BE2C (cell line): ENCODE results near the gene DBH.
A peak's percentile ranks its signal among the peaks of the same experiment; 100 is the strongest.

Source experiments
- DNase-seq: peaks from one replicate; pipeline ENCODE4 v3.0.0-alpha.2; 2020
- H3K27me3 ChIP-seq: fragments of 250-450 bp; sonication (Bioruptor Pico); 2 replicates; pipeline ENCODE4 v1.5.1; 2020; ENCODE audit warnings: mild to moderate bottlenecking
- H3K36me3 ChIP-seq: fragments of 250-450 bp; sonication (Bioruptor Pico); 2 replicates; pipeline ENCODE4 v1.5.1; 2020; ENCODE audit warnings: mild to moderate bottlenecking
- H3K4me1 ChIP-seq: fragments of 250-450 bp; sonication (Bioruptor Pico); 2 replicates; pipeline ENCODE4 v1.5.1; 2020
- H3K4me3 ChIP-seq: 2 replicates; pipeline ENCODE4 v1.5.1; 2011; ENCODE audit warnings: low read depth, low read length
- H3K9me3 ChIP-seq: fragments of 250-450 bp; sonication (Bioruptor Pico); 2 replicates; pipeline ENCODE4 v1.5.1; 2020
- TF ChIP-seq, protein P1 (sequence below): IDR thresholded peaks from 2 replicates; pipeline ENCODE4 v1.5.1; 2012; ENCODE audit warnings: mild to moderate bottlenecking, low read depth, low read length

The DBH gene

DNA sequence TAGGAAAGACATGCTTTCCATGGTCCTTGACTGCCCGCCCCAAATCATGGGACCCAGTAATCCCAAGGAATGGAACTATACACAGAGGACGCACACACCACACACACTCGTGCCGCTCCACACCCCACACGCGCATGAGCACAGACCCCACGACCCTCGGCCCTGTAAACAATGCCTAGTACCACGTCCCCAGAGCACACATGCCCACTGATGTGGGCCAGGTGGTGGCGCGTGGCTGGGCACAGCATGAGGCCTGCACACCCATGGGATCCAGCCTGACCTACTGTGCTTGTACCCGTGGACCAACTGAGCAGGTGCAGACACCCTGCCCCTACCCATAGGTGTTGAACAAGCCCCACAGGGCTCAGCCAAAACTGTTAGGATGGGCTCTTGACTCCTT lies 739 bp downstream of the DBH start:
- Histone ChIP-seq H3K4me3 (peak overlapping the region; percentile 80), H3K36me3 (peaks cover 31% of the 10 kb centered on the region), H3K27me3 (no peaks in the 10 kb centered on the region), H3K4me1 (peaks cover 49% of the 10 kb centered on the region), H3K9me3 (no peaks in the 10 kb centered on the region)
- TF ChIP-seq, protein P1, sequence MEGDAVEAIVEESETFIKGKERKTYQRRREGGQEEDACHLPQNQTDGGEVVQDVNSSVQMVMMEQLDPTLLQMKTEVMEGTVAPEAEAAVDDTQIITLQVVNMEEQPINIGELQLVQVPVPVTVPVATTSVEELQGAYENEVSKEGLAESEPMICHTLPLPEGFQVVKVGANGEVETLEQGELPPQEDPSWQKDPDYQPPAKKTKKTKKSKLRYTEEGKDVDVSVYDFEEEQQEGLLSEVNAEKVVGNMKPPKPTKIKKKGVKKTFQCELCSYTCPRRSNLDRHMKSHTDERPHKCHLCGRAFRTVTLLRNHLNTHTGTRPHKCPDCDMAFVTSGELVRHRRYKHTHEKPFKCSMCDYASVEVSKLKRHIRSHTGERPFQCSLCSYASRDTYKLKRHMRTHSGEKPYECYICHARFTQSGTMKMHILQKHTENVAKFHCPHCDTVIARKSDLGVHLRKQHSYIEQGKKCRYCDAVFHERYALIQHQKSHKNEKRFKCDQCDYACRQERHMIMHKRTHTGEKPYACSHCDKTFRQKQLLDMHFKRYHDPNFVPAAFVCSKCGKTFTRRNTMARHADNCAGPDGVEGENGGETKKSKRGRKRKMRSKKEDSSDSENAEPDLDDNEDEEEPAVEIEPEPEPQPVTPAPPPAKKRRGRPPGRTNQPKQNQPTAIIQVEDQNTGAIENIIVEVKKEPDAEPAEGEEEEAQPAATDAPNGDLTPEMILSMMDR, result no peak
- no peak for DNase-seq

DNA sequence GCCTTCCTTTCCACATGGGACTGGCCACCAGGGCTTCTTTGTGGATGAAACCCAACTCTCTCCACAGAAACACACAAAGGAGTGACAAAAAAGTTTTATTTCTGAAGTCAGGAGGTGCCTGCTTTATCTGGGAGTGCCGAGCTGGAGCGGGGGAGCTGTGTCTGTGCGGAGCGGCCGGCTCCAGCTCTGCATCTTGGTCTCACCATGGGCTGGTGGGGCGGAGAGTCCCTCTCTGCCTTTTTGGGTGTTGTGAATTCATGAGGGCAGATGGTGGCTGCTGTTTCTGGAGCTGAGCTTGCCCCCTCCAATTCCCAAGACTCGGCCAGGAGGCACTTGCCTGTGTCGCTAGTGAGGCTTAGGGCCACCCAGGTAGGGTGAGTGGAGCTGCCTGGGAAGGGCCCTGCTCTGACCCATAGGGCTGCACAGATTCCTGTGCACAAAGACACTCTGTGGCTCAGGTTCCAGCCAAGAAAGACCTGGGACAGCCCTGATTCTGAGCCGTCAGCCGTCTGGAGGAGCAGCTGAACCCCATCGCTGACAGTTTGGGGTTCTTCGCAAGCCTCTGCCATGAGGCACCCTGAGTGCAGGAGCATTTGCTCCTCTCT lies 1.4 kb downstream of the DBH start:
- TF ChIP-seq, protein P1, result no peak
- Histone ChIP-seq H3K27me3 (no peaks in the 10 kb centered on the region), H3K4me1 (peaks cover 43% of the 10 kb centered on the region), H3K9me3 (no peaks in the 10 kb centered on the region), H3K36me3 (peaks cover 37% of the 10 kb centered on the region), H3K4me3 (peak overlapping the region; percentile 80)
- no peak for DNase-seq

DNA sequence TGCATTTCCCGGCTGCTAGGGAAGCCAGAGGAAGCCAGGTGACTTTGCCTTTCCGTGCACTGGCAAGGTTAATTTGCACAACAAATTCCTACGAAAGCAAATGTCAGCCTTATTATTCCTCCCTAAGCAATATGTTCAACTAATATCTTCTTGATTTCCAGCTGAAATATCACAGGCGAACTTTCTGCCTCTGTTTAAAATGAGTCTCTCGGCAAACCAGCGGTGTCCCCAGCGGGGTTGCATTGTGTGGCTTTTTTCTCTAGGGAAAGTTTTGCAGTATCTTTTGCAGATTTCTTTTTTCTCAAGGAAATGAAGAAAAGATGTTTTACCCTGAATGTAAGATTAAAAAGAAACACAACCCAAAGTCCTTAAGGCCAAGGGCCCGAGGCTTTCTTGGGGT lies 1.9 kb downstream of the DBH start:
- DNase-seq, result no peak
- Histone ChIP-seq H3K36me3 (peaks cover 42% of the 10 kb centered on the region), H3K4me1 (peaks cover 39% of the 10 kb centered on the region), H3K9me3 (no peaks in the 10 kb centered on the region), H3K27me3 (no peaks in the 10 kb centered on the region), H3K4me3 (peak overlapping the region; percentile 80)
- TF ChIP-seq, protein P1, result no peak

DNA sequence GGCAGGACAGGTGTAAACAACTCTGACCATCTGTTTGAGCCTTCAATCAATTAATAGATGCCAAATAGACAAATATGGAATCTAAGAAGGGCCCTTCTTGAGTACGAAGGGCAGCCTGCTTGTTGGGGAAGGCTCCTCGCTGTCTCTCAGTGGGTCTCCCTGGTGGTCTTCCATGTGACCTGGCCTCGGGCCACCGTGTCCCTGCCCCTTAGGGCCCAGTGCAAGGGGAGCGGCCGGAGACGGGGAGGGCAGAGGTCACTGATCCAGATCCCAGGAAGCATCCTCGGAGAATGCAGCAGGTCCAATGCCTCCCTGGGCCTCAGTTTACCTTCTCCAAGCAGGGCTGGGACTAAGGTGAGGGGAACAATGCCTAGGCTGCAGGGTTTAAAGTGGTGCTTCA lies 2.5 kb downstream of the DBH start:
- no peaks in the 10 kb centered on the region for H3K27me3 ChIP-seq
- no peak for DNase-seq
- peaks cover 34% of the 10 kb centered on the region for H3K4me1 ChIP-seq
- H3K4me3 ChIP-seq, result peak overlapping the region; percentile 80
- no peaks in the 10 kb centered on the region for H3K9me3 ChIP-seq
- peaks cover 47% of the 10 kb centered on the region for H3K36me3 ChIP-seq
- TF ChIP-seq, protein P1, result no peak

DNA sequence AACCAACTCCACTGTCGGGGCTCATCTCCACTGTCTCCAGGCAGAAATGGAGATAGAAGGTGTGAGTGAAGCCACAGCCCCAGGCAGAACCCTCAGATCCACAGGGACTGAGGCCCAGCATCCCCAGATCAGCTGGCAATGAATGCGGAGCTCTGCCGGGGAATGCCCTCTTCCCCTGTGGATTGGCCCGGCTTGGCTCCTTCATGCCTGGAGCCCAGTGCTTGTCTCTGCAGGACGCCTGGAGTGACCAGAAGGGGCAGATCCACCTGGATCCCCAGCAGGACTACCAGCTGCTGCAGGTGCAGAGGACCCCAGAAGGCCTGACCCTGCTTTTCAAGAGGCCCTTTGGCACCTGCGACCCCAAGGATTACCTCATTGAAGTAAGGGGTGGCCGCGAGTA lies 3.5 kb downstream of the DBH start:
- no peak for DNase-seq
- Histone ChIP-seq H3K9me3 (no peaks in the 10 kb centered on the region), H3K4me1 (peaks cover 25% of the 10 kb centered on the region), H3K4me3 (peak overlapping the region; percentile 80), H3K36me3 (peaks cover 56% of the 10 kb centered on the region), H3K27me3 (no peaks in the 10 kb centered on the region)
- TF ChIP-seq, protein P1, result no peak

DNA sequence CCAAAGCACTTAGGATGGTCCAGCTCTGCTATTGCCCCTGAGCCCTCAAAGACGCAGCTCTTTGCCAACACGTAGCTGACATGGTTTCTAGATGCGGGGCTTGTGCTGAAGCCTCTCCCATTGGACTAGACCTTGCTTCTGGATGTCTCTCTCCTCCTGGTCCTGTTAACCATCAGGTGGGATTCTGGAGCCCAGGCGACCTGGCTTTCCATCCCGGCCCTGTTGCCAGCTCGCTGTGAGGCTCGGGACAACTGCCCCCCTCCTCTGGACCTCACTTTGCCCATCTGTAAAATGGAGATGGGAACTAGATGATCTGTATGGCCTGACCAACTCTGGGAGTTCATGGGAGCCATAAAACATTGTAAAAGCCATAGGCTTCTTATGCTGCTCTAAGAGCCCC lies 4.0 kb downstream of the DBH start:
- Histone ChIP-seq H3K4me1 (peaks cover 20% of the 10 kb centered on the region), H3K4me3 (peak overlapping the region; percentile 14; the same call in 1 of the 2 replicates), H3K36me3 (peaks cover 62% of the 10 kb centered on the region), H3K9me3 (no peaks in the 10 kb centered on the region), H3K27me3 (no peaks in the 10 kb centered on the region)
- DNase-seq, result no peak
- TF ChIP-seq, protein P1, result no peak
